NCI-H1092 (cell line): ENCODE measurements around the gene PALM.
"Not testable (repeated sequence)": the region's sequence is repeated elsewhere in the genome, so short reads cannot be mapped to it uniquely, and the experiment has no call there.

Experiments used
- DNase-seq: peaks from one replicate; lab custom pipeline; 2025; lab: John Stamatoyannopoulos, UW

PALM gene

GRCh38 chr19:678791-679388 is 29.8 kb upstream of the PALM start:
- no peak for DNase-seq

GRCh38 chr19:679418-680286 is 29.1 kb upstream of the PALM start:
- no peak for DNase-seq

- peak; percentile 98 for DNase-seq
Observed at GRCh38 chr19:680287-681028, 28.3 kb upstream of the PALM start.

GRCh38 chr19:681029-682019 is 27.4 kb upstream of the PALM start:
- DNase-seq: no peak

GRCh38 chr19:682678-683320 is 25.9 kb upstream of the PALM start:
- no peak for DNase-seq

- DNase-seq: no peak
Observed at GRCh38 chr19:685454-685931, 23.2 kb upstream of the PALM start.

GRCh38 chr19:686589-687297 is 22.0 kb upstream of the PALM start:
- no peak for DNase-seq

- no peak for DNase-seq
Observed at GRCh38 chr19:687569-688166, 21.1 kb upstream of the PALM start.

GRCh38 chr19:688214-688613 is 20.5 kb upstream of the PALM start:
- no peak for DNase-seq

- DNase-seq: no peak
Observed at GRCh38 chr19:688992-689391, 19.7 kb upstream of the PALM start.

- no peak for DNase-seq
Observed at GRCh38 chr19:690203-690602, 18.5 kb upstream of the PALM start.

- DNase-seq: no peak
Observed at GRCh38 chr19:694481-695351, 14.0 kb upstream of the PALM start.

- DNase-seq: no peak
Observed at GRCh38 chr19:695352-695949, 13.3 kb upstream of the PALM start, which contains the start of gene PRSS57. Gene PRSS57 (minus strand): TSS chr19:695452. CDS start chr19:695430, 22 bp downstream.

- DNase-seq: not testable (repeated sequence)
Observed at GRCh38 chr19:698529-698928, 10.2 kb upstream of the PALM start.

- not testable (repeated sequence) for DNase-seq
Observed at GRCh38 chr19:699885-700284, 8.8 kb upstream of the PALM start.

- not testable (repeated sequence) for DNase-seq
Observed at GRCh38 chr19:702847-703246, 5.9 kb upstream of the PALM start.

- no peak for DNase-seq
Observed at GRCh38 chr19:703329-703650, 5.4 kb upstream of the PALM start.

GRCh38 chr19:703651-704446 is 4.9 kb upstream of the PALM start:
- no peak for DNase-seq
